Activated CD4-positive, alpha-beta memory T cell treated with anti-CD3 and anti-CD28 coated beads, Interleukin-2, amount 10 ng/mL, durations not matched to agents 7 days and 5 days (primary cell): Measurements from ENCODE around the gene CTTN. TPM values are rescaled to one million over a fixed set of nuclear protein-coding genes. Genes with fewer than 3 reads are reported as not detected.

Experiments used
- CTCF ChIA-PET: fragments of 350-600 bp; sonication (Branson Sonifier 250); formaldehyde crosslinking; loops from one replicate; lab custom pipeline; 2021; ENCODE audit warnings: antibody characterized with exemption, inconsistent platforms; lab: Charles Lee
- POLR2A ChIA-PET: fragments of 350-600 bp; sonication (Branson Sonifier 250); formaldehyde crosslinking; loops from one replicate; lab custom pipeline; 2021; ENCODE audit warnings: antibody characterized with exemption; lab: Charles Lee
- DNase-seq: peaks from one replicate; pipeline ENCODE4 v3.0.0-alpha.2; 2020
- H3K27ac Mint-ChIP-seq: one replicate; pipeline ENCODE4 v1.8.0; 2021; ENCODE audit warnings: mild to moderate bottlenecking, mixed read lengths
- H3K27me3 Mint-ChIP-seq: one replicate; pipeline ENCODE4 v1.8.0; 2021; ENCODE audit warnings: mixed read lengths
- H3K36me3 Mint-ChIP-seq: one replicate; pipeline ENCODE4 v1.8.0; 2021; ENCODE audit warnings: low read depth, mixed read lengths
- H3K4me1 Mint-ChIP-seq: one replicate; pipeline ENCODE4 v1.8.0; 2021; ENCODE audit warnings: mixed read lengths
- H3K4me3 Mint-ChIP-seq: one replicate; pipeline ENCODE4 v1.8.0; 2021; ENCODE audit warnings: mild to moderate bottlenecking, mixed read lengths
- H3K9me3 Mint-ChIP-seq: one replicate; pipeline ENCODE4 v1.8.0; 2021; ENCODE audit warnings: mixed read lengths
- total RNA-seq, 2 experiments: library from RNA; stranded (reverse); gene quantifications; one replicate each; pipeline ENCODE4 v1.2.3, GENCODE V29; 2021

Gene CTTN
- total RNA-seq, 2 experiments from 2014 or later, result 1.7 to 1.9 TPM

DNA sequence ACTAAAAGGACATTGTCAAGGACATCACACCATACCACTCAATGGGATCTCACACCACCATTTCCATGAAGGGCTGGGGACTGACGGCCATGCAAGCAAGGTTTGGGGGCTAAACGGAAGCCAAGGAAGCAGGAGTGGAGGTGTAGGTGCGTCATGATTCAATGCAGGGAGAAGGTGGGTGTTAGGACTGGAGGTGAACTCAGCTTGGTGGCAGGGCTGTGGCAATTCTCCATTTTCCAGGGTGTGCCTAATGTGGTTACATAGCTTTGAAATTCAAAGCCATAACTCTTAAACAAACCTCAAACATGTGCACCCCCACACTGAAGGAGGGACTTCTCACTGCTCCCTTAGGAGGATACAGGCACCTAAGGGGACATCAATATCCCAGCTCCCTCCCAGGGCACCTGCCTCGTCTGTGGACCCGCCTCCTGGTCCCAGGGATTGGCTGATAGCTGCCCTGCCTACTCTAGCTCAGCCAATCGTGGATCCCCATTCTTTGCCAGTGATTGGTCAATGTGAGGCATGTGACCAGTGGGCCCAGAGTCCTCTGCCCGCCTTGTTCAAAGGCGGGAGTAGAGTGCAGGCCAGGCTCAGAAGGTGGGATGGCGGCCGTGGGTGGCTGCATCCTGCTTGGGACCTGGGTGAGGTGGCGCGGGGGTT lies 64.6 kb downstream of the CTTN start:
- ChIA-PET POLR2A (no interaction called here), CTCF (interaction anchor here (0.5 kb wide), 1 partner anchor 1676 kb away, joined by 3 read pairs; no protein-coding TSS in a partner anchor)
- peaks cover 2% of the 10 kb centered on the region for H3K27me3 Mint-ChIP-seq
- H3K4me3 Mint-ChIP-seq, result no peak overlapping the region
- H3K36me3 Mint-ChIP-seq, result no peaks in the 10 kb centered on the region
- no peaks in the 10 kb centered on the region for H3K4me1 Mint-ChIP-seq
- no peak overlapping the region for H3K27ac Mint-ChIP-seq
- DNase-seq, result no peak
- H3K9me3 Mint-ChIP-seq, result no peaks in the 10 kb centered on the region

DNA sequence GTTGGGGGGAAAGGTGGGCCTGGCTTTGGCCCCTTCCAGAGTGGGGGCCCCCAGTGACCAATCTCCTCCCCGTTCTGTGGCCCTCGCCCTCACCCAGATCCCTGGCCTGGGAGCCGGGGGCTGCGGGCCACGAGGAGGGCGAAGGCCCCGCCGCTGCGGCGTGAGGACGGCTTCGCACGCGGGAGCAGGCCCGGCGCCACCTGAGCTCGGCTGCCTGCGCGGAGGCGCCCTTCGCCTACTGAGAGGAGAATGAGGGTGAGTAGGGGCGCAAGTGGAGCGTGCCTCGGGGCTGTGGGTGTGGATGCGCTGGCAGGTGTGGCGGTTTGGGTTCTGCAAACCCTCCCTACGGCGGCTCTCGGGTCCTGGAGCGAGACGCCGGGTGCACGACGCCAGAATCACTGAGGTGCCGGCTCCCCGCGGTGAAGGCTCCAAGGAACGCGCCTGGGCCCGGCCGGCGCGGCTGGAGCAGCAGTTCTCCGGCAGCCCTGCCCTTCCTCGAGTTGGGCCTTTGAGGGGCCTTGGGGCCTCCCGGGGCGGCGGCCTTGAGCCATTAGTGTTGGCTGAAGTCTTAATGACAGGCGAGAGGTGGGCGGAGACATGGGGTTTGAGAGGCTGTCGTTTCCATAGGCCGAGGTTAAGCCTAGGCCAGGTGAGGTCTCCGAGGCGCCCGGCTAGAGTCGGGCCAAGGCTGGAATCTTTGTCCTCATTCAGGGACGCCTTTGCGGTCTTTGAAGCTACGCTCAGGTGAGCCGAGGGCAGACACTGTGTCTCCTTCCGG lies 65.3 kb downstream of the CTTN start:
- H3K27ac Mint-ChIP-seq, result no peak overlapping the region
- no peak for DNase-seq
- POLR2A ChIA-PET, result no interaction called here
- H3K4me1 Mint-ChIP-seq, result no peaks in the 10 kb centered on the region
- CTCF ChIA-PET, result no interaction called here
- H3K27me3 Mint-ChIP-seq, result peaks cover 2% of the 10 kb centered on the region
- H3K4me3 Mint-ChIP-seq, result no peak overlapping the region
- no peaks in the 10 kb centered on the region for H3K9me3 Mint-ChIP-seq
- no peaks in the 10 kb centered on the region for H3K36me3 Mint-ChIP-seq

DNA sequence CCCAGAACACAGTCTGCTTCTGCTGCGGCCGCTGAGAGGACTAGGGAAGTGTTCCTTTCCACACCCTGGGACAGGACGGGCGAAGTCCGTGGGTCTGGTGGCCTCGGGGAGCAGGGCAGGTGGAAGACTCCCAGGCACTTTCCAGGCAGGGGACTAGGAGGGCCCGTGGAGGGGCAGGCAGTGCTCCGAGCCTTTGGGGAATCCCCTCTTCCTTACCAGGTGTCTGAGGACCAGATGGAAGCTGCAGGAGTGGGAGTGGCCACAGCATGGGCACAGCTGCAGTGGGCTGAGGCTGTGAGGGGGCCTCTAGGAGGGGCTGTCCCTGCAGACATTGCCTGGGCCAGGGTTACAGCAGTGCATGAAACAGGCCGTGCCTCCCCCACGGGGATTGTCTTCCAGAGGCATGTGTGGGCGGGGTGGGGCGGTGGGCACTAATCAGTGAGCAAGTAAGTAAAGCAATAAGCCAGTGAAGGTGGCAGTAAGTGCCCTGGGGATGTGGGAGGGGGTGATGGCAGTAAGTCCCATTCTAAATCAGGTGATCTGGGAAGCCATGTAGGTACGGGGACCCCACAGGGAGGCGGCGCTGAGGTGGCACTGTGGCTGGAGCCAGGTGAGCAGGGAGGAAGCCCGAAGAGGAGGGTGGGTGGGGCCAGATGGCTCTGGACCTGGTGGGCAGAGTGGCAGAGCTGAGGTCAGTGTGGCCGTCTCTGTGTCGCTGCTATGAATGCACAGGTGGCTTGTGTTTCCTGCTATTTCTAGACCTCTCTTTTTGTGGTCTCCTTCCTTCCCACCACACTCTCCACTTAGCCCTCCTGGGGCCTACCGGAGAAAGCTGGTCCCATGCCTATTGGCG lies 66.4 kb downstream of the CTTN start:
- Mint-ChIP-seq H3K36me3 (no peaks in the 10 kb centered on the region), H3K27me3 (peaks cover 3% of the 10 kb centered on the region), H3K9me3 (no peaks in the 10 kb centered on the region), H3K4me3 (no peak overlapping the region), H3K27ac (no peak overlapping the region), H3K4me1 (no peaks in the 10 kb centered on the region)
- POLR2A ChIA-PET, result no interaction called here
- DNase-seq, result no peak
- CTCF ChIA-PET, result no interaction called here

DNA sequence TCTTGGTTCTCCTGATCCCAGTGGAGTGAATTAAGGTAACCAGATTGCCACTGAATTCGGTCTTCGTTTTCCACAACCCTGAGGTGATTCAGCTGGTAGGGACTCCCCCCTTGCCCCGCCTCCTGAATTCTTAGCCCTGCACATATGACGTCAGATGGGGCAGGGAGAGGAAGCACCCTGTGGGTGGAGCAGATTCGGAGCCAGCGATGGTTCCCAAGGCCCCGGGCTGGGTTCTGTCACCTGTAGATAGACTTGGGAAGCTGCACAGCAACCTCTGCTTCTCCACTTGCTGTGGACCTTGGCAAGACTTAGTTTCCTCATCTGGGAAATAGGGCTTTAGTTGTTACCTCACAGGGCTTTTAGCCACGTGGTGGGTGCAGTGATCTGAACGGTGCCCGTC lies 67.8 kb downstream of the CTTN start:
- ChIA-PET CTCF (no interaction called here), POLR2A (no interaction called here)
- Mint-ChIP-seq H3K4me3 (no peak overlapping the region), H3K4me1 (no peaks in the 10 kb centered on the region), H3K36me3 (no peaks in the 10 kb centered on the region), H3K27me3 (peaks cover 10% of the 10 kb centered on the region), H3K27ac (no peak overlapping the region), H3K9me3 (no peaks in the 10 kb centered on the region)
- DNase-seq, result no peak

DNA sequence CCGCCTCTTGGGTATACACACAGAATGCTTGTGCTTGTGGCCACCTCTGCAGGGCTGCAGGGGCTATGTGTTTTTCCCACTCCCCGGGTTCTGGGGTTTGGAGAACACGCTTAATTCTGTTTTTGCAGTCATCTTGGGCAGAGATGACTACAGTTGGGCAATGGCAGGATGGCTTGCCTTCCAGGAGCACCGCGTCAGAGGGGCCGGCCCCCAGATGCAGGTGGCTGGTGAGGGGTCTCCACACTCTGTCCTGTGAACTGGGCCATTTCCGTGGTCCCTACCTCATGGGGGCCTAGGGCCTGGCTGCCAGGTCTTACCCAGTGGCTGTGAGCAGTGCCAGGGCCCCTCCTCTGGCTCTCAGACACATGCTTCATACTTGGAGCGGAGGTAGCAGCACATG lies 68.3 kb downstream of the CTTN start:
- ChIA-PET POLR2A (no interaction called here), CTCF (no interaction called here)
- no peak overlapping the region for H3K27ac Mint-ChIP-seq

DNA sequence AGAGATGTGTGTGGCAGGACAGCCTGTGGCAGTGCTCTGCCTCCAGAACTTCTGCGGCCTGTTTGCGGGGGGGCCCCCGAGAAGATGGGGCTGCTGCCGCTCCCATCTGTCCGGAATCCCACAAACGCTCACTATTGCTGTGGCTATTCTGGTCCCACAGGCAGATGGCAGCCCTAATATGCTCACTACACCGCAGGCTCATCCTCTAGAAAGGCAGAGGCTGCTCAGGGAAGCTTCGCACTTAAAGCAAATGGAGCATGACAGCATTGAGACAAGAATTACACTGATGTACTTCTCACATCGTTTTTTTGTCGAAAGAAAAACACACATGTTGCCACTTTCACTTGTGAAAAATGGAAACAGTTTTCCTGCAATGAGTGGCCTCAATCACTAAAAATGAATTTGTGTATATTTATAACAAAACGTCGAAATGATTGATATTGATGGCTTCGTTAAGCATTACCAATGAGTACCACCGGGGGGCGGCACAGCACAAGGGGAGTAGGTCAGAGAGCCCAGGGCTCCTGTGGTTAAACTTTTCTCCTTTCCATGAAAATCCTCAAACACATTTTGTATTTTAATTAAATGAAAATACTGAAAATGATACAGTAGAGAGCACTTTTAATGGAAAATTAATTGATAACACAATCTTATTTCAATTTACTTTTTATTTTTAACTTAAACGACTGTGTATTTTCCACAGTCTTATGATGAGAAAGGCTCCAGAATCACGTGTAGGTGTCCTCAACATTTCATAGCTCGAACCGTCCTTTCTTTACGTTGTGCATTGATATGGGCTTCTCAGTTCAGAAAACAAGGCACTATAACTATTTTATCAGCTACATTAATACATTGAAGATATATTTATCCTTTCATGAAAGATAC lies 69.1 kb downstream of the CTTN start:
- H3K9me3 Mint-ChIP-seq, result no peaks in the 10 kb centered on the region
- H3K27me3 Mint-ChIP-seq, result peaks cover 10% of the 10 kb centered on the region
- H3K27ac Mint-ChIP-seq, result no peak overlapping the region
- H3K4me1 Mint-ChIP-seq, result no peaks in the 10 kb centered on the region
- DNase-seq, result peak; percentile 42
- ChIA-PET CTCF (no interaction called here), POLR2A (no interaction called here)
- no peaks in the 10 kb centered on the region for H3K36me3 Mint-ChIP-seq
- no peak overlapping the region for H3K4me3 Mint-ChIP-seq

More for the DNA sequence above, 68.3 kb downstream of the CTTN start:
- Mint-ChIP-seq H3K27me3 (peaks cover 10% of the 10 kb centered on the region), H3K4me1 (no peaks in the 10 kb centered on the region), H3K4me3 (no peak overlapping the region), H3K36me3 (no peaks in the 10 kb centered on the region), H3K9me3 (no peaks in the 10 kb centered on the region)
- DNase-seq, result no peak

DNA sequence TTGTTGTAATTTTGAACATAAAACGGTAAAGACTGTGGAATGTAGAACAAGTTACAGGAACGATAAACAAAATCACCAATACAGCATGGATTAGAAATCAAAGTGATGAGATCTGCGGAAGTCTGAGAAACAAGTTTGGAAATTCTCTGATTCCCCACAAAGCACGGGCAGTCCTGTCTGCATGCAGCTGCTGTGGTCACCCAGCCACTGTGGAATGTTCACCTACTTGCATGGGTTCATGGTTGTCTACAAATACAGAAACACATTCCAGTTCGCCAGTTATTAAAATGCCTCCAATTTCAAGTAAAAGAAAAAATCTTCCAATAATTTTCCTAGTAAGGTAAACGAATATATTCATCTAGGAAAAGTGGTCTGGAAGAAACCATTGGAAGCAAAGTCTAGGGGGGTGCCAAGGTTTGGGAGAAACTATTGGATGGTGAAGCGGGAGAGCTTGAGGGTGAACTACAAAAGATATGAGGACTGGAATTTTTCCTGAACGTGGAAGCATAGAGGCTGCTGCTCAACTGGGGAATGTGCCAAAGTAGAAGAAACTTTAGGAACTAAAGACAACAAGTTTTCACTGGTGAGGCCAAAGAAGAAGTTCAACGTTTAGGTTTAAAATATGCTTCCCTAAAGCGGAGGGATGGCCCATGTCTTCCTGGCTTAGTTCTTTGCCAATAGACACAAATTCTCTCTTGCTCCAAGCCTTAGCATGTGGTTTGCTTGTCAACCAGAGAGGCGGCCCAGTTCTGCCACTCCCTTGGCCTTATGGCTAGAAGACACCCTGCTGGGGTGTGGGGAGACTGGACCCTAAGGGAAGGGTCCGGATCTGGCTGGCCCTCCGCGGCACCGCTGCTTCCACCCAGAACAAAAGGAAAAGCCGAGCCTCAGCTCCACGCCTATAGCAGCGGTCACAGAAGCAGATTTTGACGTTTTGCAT lies 70.2 kb downstream of the CTTN start:
- Mint-ChIP-seq H3K4me3 (no peak overlapping the region), H3K4me1 (no peaks in the 10 kb centered on the region), H3K27me3 (peaks cover 10% of the 10 kb centered on the region), H3K27ac (no peak overlapping the region), H3K9me3 (no peaks in the 10 kb centered on the region), H3K36me3 (no peaks in the 10 kb centered on the region)
- ChIA-PET POLR2A (no interaction called here), CTCF (no interaction called here)
- no peak for DNase-seq

DNA sequence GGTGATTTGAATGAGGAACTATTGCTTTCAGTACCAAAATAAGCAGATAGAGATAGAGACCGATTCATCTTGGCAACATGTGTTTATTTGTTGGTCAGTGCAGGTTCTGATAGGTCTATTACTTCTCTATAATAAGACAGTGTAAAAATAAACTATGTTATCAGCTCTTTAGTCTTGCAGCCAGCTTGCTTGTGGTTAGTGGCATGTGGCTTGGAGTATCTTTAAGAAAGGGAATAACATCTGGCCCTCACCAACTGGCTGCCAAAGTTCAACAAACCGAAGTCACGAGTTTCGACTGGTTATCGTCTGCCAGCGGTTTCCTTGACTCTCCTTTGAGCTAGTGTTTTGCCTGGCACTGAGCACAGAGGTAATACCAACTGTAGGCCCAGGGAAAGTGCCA lies 71.8 kb downstream of the CTTN start:
- CTCF ChIA-PET, result no interaction called here
- no peak for DNase-seq
- Mint-ChIP-seq H3K9me3 (no peaks in the 10 kb centered on the region), H3K27me3 (peaks cover 10% of the 10 kb centered on the region), H3K36me3 (no peaks in the 10 kb centered on the region), H3K4me1 (no peaks in the 10 kb centered on the region), H3K4me3 (no peak overlapping the region), H3K27ac (no peak overlapping the region)
- POLR2A ChIA-PET, result no interaction called here

DNA sequence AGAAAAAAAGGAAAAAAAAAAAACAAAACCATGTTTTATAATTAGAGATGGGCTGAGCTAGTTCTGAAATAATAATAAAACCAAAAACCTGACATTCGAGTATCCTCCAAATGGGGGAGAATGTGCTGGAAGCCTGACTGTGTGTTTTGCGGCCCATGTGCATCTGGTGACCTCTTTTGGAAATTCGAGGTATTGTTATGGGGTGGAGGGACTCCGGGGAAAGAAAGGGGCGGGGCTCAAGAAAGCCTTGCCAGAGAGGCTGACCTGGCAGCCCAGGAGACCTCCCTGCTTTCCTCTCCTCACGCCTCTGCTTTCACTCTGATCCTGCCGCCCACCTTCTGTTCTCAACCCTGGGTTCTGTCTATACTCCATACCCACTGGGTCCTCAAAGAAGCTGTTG lies 72.9 kb downstream of the CTTN start:
- peak; percentile 31 for DNase-seq
- Mint-ChIP-seq H3K27me3 (peaks cover 10% of the 10 kb centered on the region), H3K36me3 (no peaks in the 10 kb centered on the region), H3K4me3 (no peak overlapping the region), H3K9me3 (no peaks in the 10 kb centered on the region), H3K27ac (no peak overlapping the region), H3K4me1 (no peaks in the 10 kb centered on the region)
- POLR2A ChIA-PET, result no interaction called here
- CTCF ChIA-PET, result no interaction called here

DNA sequence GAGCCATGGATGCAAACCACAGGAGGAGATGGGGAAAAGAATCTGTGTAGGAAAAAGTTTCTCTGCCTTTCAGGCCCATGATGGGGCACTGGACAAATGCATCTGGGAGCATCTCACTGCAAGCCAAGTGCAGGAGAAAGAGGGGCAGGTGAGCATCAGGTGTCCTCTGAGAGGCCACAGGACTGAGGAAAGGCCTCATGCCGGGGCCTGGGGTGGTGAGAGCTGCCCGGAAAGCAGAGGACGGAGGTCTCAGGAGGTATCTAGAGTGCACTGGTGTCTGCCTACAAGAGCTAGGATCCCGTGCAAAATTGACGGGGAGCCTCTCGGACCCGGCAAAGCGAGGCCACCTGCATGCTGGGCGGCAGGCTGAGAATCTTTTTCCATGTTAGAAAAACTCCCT lies 73.9 kb downstream of the CTTN start:
- CTCF ChIA-PET, result no interaction called here
- Mint-ChIP-seq H3K36me3 (no peaks in the 10 kb centered on the region), H3K27ac (no peak overlapping the region), H3K4me3 (no peak overlapping the region), H3K27me3 (peaks cover 10% of the 10 kb centered on the region), H3K4me1 (no peaks in the 10 kb centered on the region), H3K9me3 (no peaks in the 10 kb centered on the region)
- POLR2A ChIA-PET, result no interaction called here
- DNase-seq, result no peak

DNA sequence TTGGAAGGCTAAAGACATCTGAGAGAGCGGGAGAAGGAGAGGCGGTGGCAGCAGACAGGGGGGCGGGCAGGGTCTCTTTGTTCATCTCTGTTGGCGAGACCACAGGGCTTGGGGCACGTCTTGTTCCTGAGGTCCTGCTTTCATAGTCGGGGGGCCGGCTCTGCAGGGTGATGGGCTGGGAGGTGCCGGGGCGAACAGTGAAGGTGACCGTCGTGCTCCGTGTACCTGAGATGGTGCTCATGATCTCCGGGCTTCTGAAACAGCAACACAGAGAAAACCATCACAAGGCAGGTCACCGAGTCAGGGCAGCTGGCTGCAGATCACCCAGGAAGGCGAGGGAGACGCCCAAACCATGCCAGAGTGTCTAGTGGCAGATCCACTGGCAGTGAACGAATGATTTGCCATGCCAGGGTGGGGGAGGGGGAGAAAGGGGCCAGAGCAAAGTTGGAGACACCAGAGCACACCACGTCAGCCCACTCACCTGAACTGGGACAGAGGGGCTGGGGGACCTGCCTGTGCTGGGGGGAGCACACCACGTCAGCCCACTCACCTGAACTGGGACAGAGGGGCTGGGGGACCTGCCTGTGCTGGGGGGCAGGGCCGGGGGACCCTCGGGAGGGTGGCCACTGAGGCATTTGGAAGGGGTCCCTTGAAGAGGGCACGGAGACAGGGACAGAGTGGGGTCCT lies 75.0 kb downstream of the CTTN start:
- POLR2A ChIA-PET, result no interaction called here
- CTCF ChIA-PET, result no interaction called here
- H3K4me1 Mint-ChIP-seq, result no peaks in the 10 kb centered on the region
- no peak overlapping the region for H3K27ac Mint-ChIP-seq
- no peaks in the 10 kb centered on the region for H3K9me3 Mint-ChIP-seq
- H3K4me3 Mint-ChIP-seq, result no peak overlapping the region
- H3K27me3 Mint-ChIP-seq, result peaks cover 10% of the 10 kb centered on the region
- DNase-seq, result no peak
- no peaks in the 10 kb centered on the region for H3K36me3 Mint-ChIP-seq
